CD4-positive, alpha-beta T cell (primary cell): ENCODE measurements around the gene PSMB10. TPM values are rescaled to one million over a fixed set of nuclear protein-coding genes. Genes with fewer than 3 reads are reported as not detected.
A peak's percentile ranks its signal among the peaks of the same experiment; 100 is the strongest.

Experiments used
- ATAC-seq: fragments of 200-7000 bp; cut with Tn5 transposase; one replicate; pipeline ENCODE4 v1.10.0; 2022; ENCODE audit warnings: mild to moderate bottlenecking; ENCODE audit not compliant: poor library complexity
- CTCF ChIA-PET: fragments of 350-600 bp; sonication (Branson Sonifier 250); formaldehyde crosslinking; loops from one replicate; lab custom pipeline; 2021; ENCODE audit warnings: antibody characterized with exemption, inconsistent platforms; lab: Charles Lee
- POLR2A ChIA-PET: fragments of 350-600 bp; sonication (Branson Sonifier 250); formaldehyde crosslinking; loops from one replicate; lab custom pipeline; 2021; ENCODE audit warnings: antibody characterized with exemption, inconsistent platforms; lab: Charles Lee
- DNase-seq, 14 experiments: peaks; one replicate each; pipeline ENCODE4 v3.0.0-alpha.2; 2013 to 2020; ENCODE audit warnings: mixed read lengths in 2 of 14
- H3K27ac ChIP-seq, 2 donors: one replicate each; pipeline versions ENCODE4 v1.5.1 to v1.7.0; 2013; ENCODE audit warnings: low read length in 2 of 2, low read depth in 1 of 2, mild to moderate bottlenecking in 1 of 2
- H3K27me3 ChIP-seq, 2 experiments: 1 replicate in 1 of 2; 2 replicates in 1 of 2; pipeline versions ENCODE4 v1.6.1 to v1.7.0; 2013; ENCODE audit warnings: low read length in 2 of 2, control low read depth in 1 of 2, mild to moderate bottlenecking in 1 of 2, moderate library complexity in 1 of 2; ENCODE audit not compliant: insufficient read depth in 2 of 2, control insufficient read depth in 1 of 2
- H3K36me3 ChIP-seq: one replicate; pipeline ENCODE4 v1.6.1; 2013; ENCODE audit warnings: low read length, control low read depth; ENCODE audit not compliant: insufficient read depth
- H3K4me1 ChIP-seq: one replicate; pipeline ENCODE4 v1.6.1; 2013; ENCODE audit warnings: low read length, control low read depth; ENCODE audit not compliant: insufficient read depth
- H3K4me3 ChIP-seq: one replicate; pipeline ENCODE4 v1.5.1; 2013; ENCODE audit warnings: mild to moderate bottlenecking, low read length, moderate library complexity
- H3K9me3 ChIP-seq, 2 experiments: 1 replicate in 1 of 2; 2 replicates in 1 of 2; pipeline versions ENCODE4 v1.6.1 to v1.7.0; 2013; ENCODE audit warnings: low read length in 2 of 2, mild to moderate bottlenecking in 2 of 2, control low read depth in 1 of 2, moderate library complexity in 1 of 2; ENCODE audit not compliant: control insufficient read depth in 1 of 2, insufficient read depth in 1 of 2
- H3K27ac Mint-ChIP-seq: one replicate; pipeline ENCODE4 v1.8.0; 2020; ENCODE audit warnings: mixed read lengths
- H3K27me3 Mint-ChIP-seq: one replicate; pipeline ENCODE4 v1.8.0; 2021; ENCODE audit warnings: mixed read lengths
- H3K36me3 Mint-ChIP-seq: one replicate; pipeline ENCODE4 v1.8.0; 2021; ENCODE audit warnings: low read depth, mixed read lengths
- H3K4me1 Mint-ChIP-seq: one replicate; pipeline ENCODE4 v1.8.0; 2021; ENCODE audit warnings: low read depth, mixed read lengths
- H3K4me3 Mint-ChIP-seq: one replicate; pipeline ENCODE4 v1.8.0; 2020; ENCODE audit warnings: mild to moderate bottlenecking, mixed read lengths
- H3K9me3 Mint-ChIP-seq: one replicate; pipeline ENCODE4 v1.8.0; 2020; ENCODE audit warnings: mixed read lengths
- CTCF ChIP-seq: fragments of 200-600 bp; IDR thresholded peaks from one replicate; pipeline ENCODE4 v1.8.0; 2022; ENCODE audit warnings: antibody characterized with exemption, mild to moderate bottlenecking
- intact Hi-C, 2 experiments: fragments of 100-400 bp; cut with DNase I in 1 of 2; cut with micrococcal nuclease in 1 of 2; formaldehyde crosslinking; loops; one replicate each; pipeline versions ENCODE4 v1.15.1 to v1.9.0; 2023 to 2025; cut with DNase I, micrococcal nuclease
- total RNA-seq, 174 experiments: library from RNA in 2 of 174; stranded (reverse) in 2 of 174; gene quantifications; one replicate each; pipeline ENCODE4 v1.2.3 and lab custom pipeline; 2021 to 2026

The PSMB10 gene
- total RNA-seq, 2 experiments from 2014 or later = 68.7 to 71.6 TPM

GRCh38 chr16:67942200-67942509 lies 5.5 kb upstream of the PSMB10 start:
- H3K9me3 ChIP-seq = no peaks in the 10 kb centered on the region
- TF ChIP-seq CTCF = peak; percentile 60
- H3K4me1 Mint-ChIP-seq = peaks cover 33% of the 10 kb centered on the region
- intact Hi-C loops = no loop called here
- ChIA-PET POLR2A (interaction anchor here (1.3 kb wide), 1 partner anchor 58 kb away, joined by 3 read pairs; no protein-coding TSS in a partner anchor), CTCF (interaction anchor here (0.6 to 2.6 kb wide), 10 partner anchors 14 to 1186 kb away, joined by 3 to 9 read pairs (median 4); partner anchors contain the start of gene TSNAXIP1)
- no peaks in the 10 kb centered on the region for H3K9me3 Mint-ChIP-seq
- peak overlapping the region; percentile 69 for H3K27ac Mint-ChIP-seq
- no peak overlapping the region for H3K4me3 ChIP-seq
- ATAC-seq (peak; percentile 64), DNase-seq (peak in 6 of 14 experiments; percentile 18 to 61 (median 32))
- peaks cover 15% of the 10 kb centered on the region for H3K36me3 Mint-ChIP-seq
- H3K36me3 ChIP-seq = peaks cover 27% of the 10 kb centered on the region
- H3K4me3 Mint-ChIP-seq = no peak overlapping the region
- H3K27ac ChIP-seq = no peak overlapping the region
- H3K27me3 Mint-ChIP-seq = no peaks in the 10 kb centered on the region
- no peaks in the 10 kb centered on the region for H3K27me3 ChIP-seq
- H3K4me1 ChIP-seq = peaks cover 53% of the 10 kb centered on the region

- ChIA-PET CTCF (interaction anchor here (0.7 to 2.6 kb wide), 9 partner anchors 13 to 134 kb away, joined by 3 to 9 read pairs (median 4); partner anchors contain the start of gene TSNAXIP1), POLR2A (interaction anchor here (0.6 to 1.3 kb wide), 3 partner anchors 9 to 59 kb away, joined by 3 to 4 read pairs (median 3); no protein-coding TSS in a partner anchor)
- peaks cover 58% of the 10 kb centered on the region for H3K4me1 ChIP-seq
- TF ChIP-seq CTCF = no peak
- H3K36me3 ChIP-seq = peaks cover 24% of the 10 kb centered on the region
- H3K4me1 Mint-ChIP-seq = peaks cover 38% of the 10 kb centered on the region
- H3K27me3 ChIP-seq = no peaks in the 10 kb centered on the region
- ATAC-seq = no peak
- H3K9me3 Mint-ChIP-seq = no peaks in the 10 kb centered on the region
- intact Hi-C loops = no loop called here
- no peak overlapping the region for H3K4me3 ChIP-seq
- no peaks in the 10 kb centered on the region for H3K9me3 ChIP-seq
- no peaks in the 10 kb centered on the region for H3K27me3 Mint-ChIP-seq
- peaks cover 20% of the 10 kb centered on the region for H3K36me3 Mint-ChIP-seq
- DNase-seq = no peak
- H3K27ac Mint-ChIP-seq = peak overlapping the region; percentile 69
- no peak overlapping the region for H3K27ac ChIP-seq
- H3K4me3 Mint-ChIP-seq = no peak overlapping the region
Observed at GRCh38 chr16:67941469-67942199, 5.0 kb upstream of the PSMB10 start.

- H3K4me3 Mint-ChIP-seq = peak overlapping the region; percentile 58
- ChIA-PET POLR2A (interaction anchor here (0.6 to 1.3 kb wide), 7 partner anchors 8 to 60 kb away, joined by 3 to 4 read pairs (median 3); partner anchors contain the start of gene PSKH1), CTCF (interaction anchor here (0.6 to 2.6 kb wide), 5 partner anchors 57 to 273 kb away, joined by 3 to 9 read pairs (median 4); partner anchors contain the start of gene TSNAXIP1)
- ATAC-seq = no peak
- H3K27ac ChIP-seq = peak overlapping the region; percentile 53 to 55
- peaks cover 25% of the 10 kb centered on the region for H3K36me3 Mint-ChIP-seq
- no peaks in the 10 kb centered on the region for H3K27me3 Mint-ChIP-seq
- intact Hi-C loops = loop anchor here in 1 of 2 experiments (1.0 kb wide), 1 partner anchor 28 kb away; the partner anchor contains the start of gene SLC12A4
- H3K9me3 Mint-ChIP-seq = no peaks in the 10 kb centered on the region
- no peaks in the 10 kb centered on the region for H3K9me3 ChIP-seq
- TF ChIP-seq CTCF = no peak
- H3K4me3 ChIP-seq = no peak overlapping the region
- peaks cover 42% of the 10 kb centered on the region for H3K4me1 Mint-ChIP-seq
- no peak for DNase-seq
- H3K4me1 ChIP-seq = peaks cover 59% of the 10 kb centered on the region
- peaks cover 13% of the 10 kb centered on the region for H3K36me3 ChIP-seq
- H3K27ac Mint-ChIP-seq = peak overlapping the region; percentile 89
- no peaks in the 10 kb centered on the region for H3K27me3 ChIP-seq
Observed at GRCh38 chr16:67940446-67941089, 3.9 kb upstream of the PSMB10 start.
